H9 (cell line): ENCODE results near the gene DEFB132. TPM values are rescaled to one million over a fixed set of nuclear protein-coding genes. Genes with fewer than 3 reads are reported as not detected.

Source experiments
- DNase-seq: peaks from one replicate; pipeline ENCODE4 v3.0.0-alpha.2; 2017
- H2AFZ ChIP-seq: one replicate; pipeline ENCODE4 v1.6.1; 2013; ENCODE audit warnings: mild to moderate bottlenecking, low read length, control low read depth, moderate library complexity
- H2AK5ac ChIP-seq: 2 replicates; pipeline ENCODE4 v1.6.1; 2013; ENCODE audit warnings: low read length, control low read depth, mixed read lengths; ENCODE audit not compliant: insufficient read length
- H2BK120ac ChIP-seq: one replicate; pipeline ENCODE4 v1.6.1; 2013; ENCODE audit warnings: low read depth, mild to moderate bottlenecking, low read length, control low read depth, inconsistent platforms; ENCODE audit not compliant: poor library complexity, severe bottlenecking
- H2BK12ac ChIP-seq: 2 replicates; pipeline ENCODE4 v1.6.1; 2013; ENCODE audit warnings: low read length, control low read depth, mixed read lengths, low read depth; ENCODE audit not compliant: insufficient read length
- H2BK15ac ChIP-seq: 2 replicates; pipeline ENCODE4 v1.6.1; 2013; ENCODE audit warnings: low read depth, low read length, control low read depth
- H2BK20ac ChIP-seq: one replicate; pipeline ENCODE4 v1.6.1; 2013; ENCODE audit warnings: low read depth, mild to moderate bottlenecking, low read length, control low read depth, inconsistent platforms; ENCODE audit not compliant: poor library complexity, severe bottlenecking
- H2BK5ac ChIP-seq: 2 replicates; pipeline ENCODE4 v1.6.1; 2013; ENCODE audit warnings: low read length, control low read depth, mixed read lengths; ENCODE audit not compliant: insufficient read length
- H3K14ac ChIP-seq: 2 replicates; pipeline ENCODE4 v1.6.1; 2013; ENCODE audit warnings: low read length, control low read depth; ENCODE audit not compliant: insufficient read depth
- H3K18ac ChIP-seq: 2 replicates; pipeline ENCODE4 v1.6.1; 2013; ENCODE audit warnings: low read depth, mild to moderate bottlenecking, mixed read lengths, low read length, control low read depth; ENCODE audit not compliant: insufficient read length
- H3K23ac ChIP-seq: 2 replicates; pipeline ENCODE4 v1.6.1; 2013; ENCODE audit warnings: low read length, control low read depth, mixed read lengths, low read depth; ENCODE audit not compliant: insufficient read length
- H3K23me2 ChIP-seq: 2 replicates; pipeline ENCODE4 v1.6.1; 2013; ENCODE audit warnings: low read depth, mild to moderate bottlenecking, mixed read lengths, low read length, control low read depth; ENCODE audit not compliant: insufficient read length, poor library complexity, severe bottlenecking
- H3K27ac ChIP-seq: 2 replicates; pipeline ENCODE4 v1.5.1; 2013; ENCODE audit warnings: low read length, control low read depth, mixed read lengths, low read depth; ENCODE audit not compliant: insufficient read length
- H3K27me3 ChIP-seq: 2 replicates; pipeline ENCODE4 v1.6.1; 2013; ENCODE audit warnings: low read length, control low read depth, inconsistent platforms; ENCODE audit not compliant: insufficient read depth
- H3K4ac ChIP-seq: 2 replicates; pipeline ENCODE4 v1.6.1; 2013; ENCODE audit warnings: low read depth, mild to moderate bottlenecking, control low read depth, inconsistent platforms, low read length, moderate library complexity
- H3K4me1 ChIP-seq: 2 replicates; pipeline ENCODE4 v1.6.1; 2013; ENCODE audit warnings: low read length, control low read depth, inconsistent platforms; ENCODE audit not compliant: insufficient read depth
- H3K4me2 ChIP-seq: 2 replicates; pipeline ENCODE4 v1.6.1; 2013; ENCODE audit warnings: low read length, control low read depth, mixed read lengths; ENCODE audit not compliant: insufficient read length, insufficient read depth
- H3K56ac ChIP-seq: 2 replicates; pipeline ENCODE4 v1.6.1; 2013; ENCODE audit warnings: low read depth, mild to moderate bottlenecking, mixed read lengths, low read length, control low read depth; ENCODE audit not compliant: insufficient read length
- H3K79me1 ChIP-seq: 2 replicates; pipeline ENCODE4 v1.6.1; 2013; ENCODE audit warnings: low read depth, mild to moderate bottlenecking, moderate library complexity, low read length, control low read depth, inconsistent platforms; ENCODE audit not compliant: insufficient read depth, poor library complexity, severe bottlenecking
- H3K79me2 ChIP-seq: 2 replicates; pipeline ENCODE4 v1.6.1; 2013; ENCODE audit warnings: low read length, control low read depth, inconsistent platforms; ENCODE audit not compliant: insufficient read depth
- H3K9ac ChIP-seq: 2 replicates; pipeline ENCODE4 v1.6.1; 2013; ENCODE audit warnings: low read length, control low read depth, mixed read lengths; ENCODE audit not compliant: insufficient read length; ENCODE audit errors: extremely low read depth
- H3K9me3 ChIP-seq: one replicate; pipeline ENCODE4 v1.6.1; 2013; ENCODE audit warnings: low read depth, low read length, inconsistent platforms; ENCODE audit not compliant: control insufficient read depth
- H3T11ph ChIP-seq: one replicate; pipeline ENCODE4 v1.6.1; 2013; ENCODE audit warnings: mild to moderate bottlenecking, low read length, control low read depth, inconsistent platforms
- H4K20me1 ChIP-seq: one replicate; pipeline ENCODE4 v1.6.1; 2013; ENCODE audit not compliant: control insufficient read depth, insufficient read length, insufficient read depth
- H4K5ac ChIP-seq: 2 replicates; pipeline ENCODE4 v1.6.1; 2013; ENCODE audit warnings: low read depth, mild to moderate bottlenecking, mixed read lengths, low read length, control low read depth; ENCODE audit not compliant: insufficient read length
- H4K8ac ChIP-seq: replicated peaks from 2 replicates; pipeline ENCODE4 v1.6.1; 2013; ENCODE audit warnings: low read length, control low read depth, mixed read lengths, low read depth; ENCODE audit not compliant: insufficient read length
- H4K91ac ChIP-seq: 2 replicates; pipeline ENCODE4 v1.6.1; 2013; ENCODE audit warnings: low read depth, mild to moderate bottlenecking, moderate library complexity, mixed read lengths, low read length, control low read depth; ENCODE audit not compliant: insufficient read length
- H3K27ac Mint-ChIP-seq, 3 experiments: 2 replicates in 2 of 3; 3 replicates in 1 of 3; pipeline ENCODE4 v1.8.0; 2020 to 2021; ENCODE audit warnings: mixed read lengths in 3 of 3, mild to moderate bottlenecking in 1 of 3, moderate library complexity in 1 of 3
- H3K27me3 Mint-ChIP-seq: 2 replicates; pipeline ENCODE4 v1.8.0; 2021; ENCODE audit warnings: low read depth, mild to moderate bottlenecking, moderate library complexity, mixed read lengths
- H3K36me3 Mint-ChIP-seq, 3 experiments: 2 replicates in 2 of 3; 3 replicates in 1 of 3; pipeline ENCODE4 v1.8.0; 2020 to 2021; ENCODE audit warnings: low read depth in 3 of 3, mixed read lengths in 3 of 3; ENCODE audit not compliant: insufficient read depth in 1 of 3
- H3K4me1 Mint-ChIP-seq, 2 experiments: 2 replicates each; pipeline ENCODE4 v1.8.0; 2020; ENCODE audit warnings: mixed read lengths in 2 of 2
- H3K4me3 Mint-ChIP-seq, 2 experiments: 2 replicates in 1 of 2; 3 replicates in 1 of 2; pipeline ENCODE4 v1.8.0; 2020 to 2021; ENCODE audit warnings: mild to moderate bottlenecking in 2 of 2, mixed read lengths in 2 of 2, moderate library complexity in 1 of 2
- H3K9me3 Mint-ChIP-seq, 2 experiments: 2 replicates in 1 of 2; 3 replicates in 1 of 2; pipeline ENCODE4 v1.8.0; 2020; ENCODE audit warnings: mild to moderate bottlenecking in 2 of 2, mixed read lengths in 2 of 2, moderate library complexity in 1 of 2
- CTCF ChIP-seq: fragments of 200-600 bp; sonication (generic); conservative IDR thresholded peaks from 3 replicates; pipeline ENCODE4 v1.8.0; 2021; ENCODE audit warnings: antibody characterized with exemption, mild to moderate bottlenecking
- WGBS: extraction: QIAGEN DNeasy Blood & Tissue Kit; methylation state at CpG from one replicate; pipeline ENCODE4 v1.1.7; 2013; ENCODE audit warnings: missing lambda C conversion rate, low lambda C conversion rate, mixed read lengths; ENCODE audit not compliant: insufficient read length; ENCODE audit errors: extremely low coverage; 5-methylcytosine and 5-hydroxymethylcytosine counted together
- total RNA-seq: library from RNA; stranded (reverse); gene quantifications from 2 replicates; pipeline ENCODE4 v1.2.1, GENCODE V29; 2021

Gene DEFB132
- total RNA-seq, 1 experiment from 2014 or later, result not detected

DNA sequence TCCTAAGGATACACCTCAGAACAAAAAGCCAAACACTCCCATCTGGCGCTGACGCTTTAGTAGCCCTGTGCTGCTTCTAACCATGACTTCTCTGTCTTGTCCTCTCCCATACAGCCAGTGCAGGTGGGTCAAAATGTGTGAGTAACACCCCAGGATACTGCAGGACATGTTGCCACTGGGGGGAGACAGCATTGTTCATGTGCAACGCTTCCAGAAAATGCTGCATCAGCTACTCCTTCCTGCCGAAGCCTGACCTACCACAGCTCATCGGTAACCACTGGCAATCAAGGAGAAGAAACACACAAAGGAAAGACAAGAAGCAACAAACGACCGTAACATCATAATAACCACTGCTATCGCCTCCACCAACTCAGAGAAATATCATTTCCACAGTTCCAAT is 1.4 kb downstream of the DEFB132 start:
- Histone ChIP-seq H2BK20ac (no peak overlapping the region), H3T11ph (no peak overlapping the region), H3K27ac (no peak overlapping the region), H3K4me2 (no peak overlapping the region), H2BK5ac (no peak overlapping the region), H3K4ac (no peak overlapping the region), H2BK120ac (no peak overlapping the region), H2AK5ac (no peak overlapping the region), H3K23me2 (no peaks in the 10 kb centered on the region), H3K56ac (no peak overlapping the region), H3K23ac (no peak overlapping the region), H4K91ac (no peak overlapping the region), H3K18ac (no peak overlapping the region), H2AFZ (no peak overlapping the region), H4K20me1 (peaks cover 2% of the 10 kb centered on the region), H3K79me1 (no peaks in the 10 kb centered on the region), H4K5ac (no peak overlapping the region), H3K14ac (no peak overlapping the region), H2BK15ac (no peak overlapping the region), H3K79me2 (no peaks in the 10 kb centered on the region), H4K8ac (no peak overlapping the region), H3K9me3 (no peaks in the 10 kb centered on the region), H3K9ac (no peak overlapping the region), H2BK12ac (no peak overlapping the region), H3K4me1 (no peaks in the 10 kb centered on the region), H3K27me3 (peaks cover 34% of the 10 kb centered on the region)
- peak; percentile 19; the same call in 2 of the 3 replicates for TF ChIP-seq CTCF
- Mint-ChIP-seq H3K9me3 (no peaks in the 10 kb centered on the region), H3K4me1 (peaks cover 0 to 2% of the 10 kb centered on the region in 2 experiments; a peak in 2 of 4 replicates), H3K27me3 (peaks cover 96% of the 10 kb centered on the region), H3K27ac (no peak overlapping the region), H3K36me3 (no peaks in the 10 kb centered on the region), H3K4me3 (no peak overlapping the region)
- no CpG with 5 or more reads among the region's 8 CpGs for WGBS
- DNase-seq, result no peak
